ENCODE data around the gene PRRT2.
"Not testable (repeated sequence)": the region's sequence is repeated elsewhere in the genome, so short reads cannot be mapped to it uniquely, and the experiment has no call there.

Gene PRRT2

GRCh38 chr16:29812754-29813643 is 1.0 kb downstream of the PRRT2 start:
- DNase-seq (ENCODE audit: low spot score): no peak

- no peak for DNase-seq (ENCODE audit: low spot score)
These were observed 1.9 kb downstream of the PRRT2 start for GRCh38 chr16:29813644-29814562.

GRCh38 chr16:29814592-29814991 is 2.6 kb downstream of the PRRT2 start:
- DNase-seq (ENCODE audit: low spot score): no peak

GRCh38 chr16:29815032-29815721 is 3.2 kb downstream of the PRRT2 start:
- DNase-seq (ENCODE audit: low spot score): no peak

- peak; percentile 99 for DNase-seq (ENCODE audit: low spot score)
These were observed 4.0 kb downstream of the PRRT2 start, which contains the start of gene PAGR1 for GRCh38 chr16:29815793-29816693. PAGR1 (plus strand) TSS chr16:29816152; CDS start chr16:29816526, 374 bp downstream.

- no peak for DNase-seq (ENCODE audit: low spot score)
These were observed 4.9 kb downstream of the PRRT2 start for GRCh38 chr16:29816694-29817441.

- no peak for DNase-seq (ENCODE audit: low spot score)
These were observed 6.1 kb downstream of the PRRT2 start for GRCh38 chr16:29818082-29818481.

- no peak for DNase-seq (ENCODE audit: low spot score)
These were observed 7.5 kb downstream of the PRRT2 start for GRCh38 chr16:29819506-29819905.

GRCh38 chr16:29820271-29820701 is 8.3 kb downstream of the PRRT2 start, which contains the start of gene MVP:
MVP (plus strand) TSS chr16:29820462; CDS start chr16:29830550, 10,088 bp downstream.
- peak; percentile 76 for DNase-seq (ENCODE audit: low spot score)

GRCh38 chr16:29820730-29821642 is 9.0 kb downstream of the PRRT2 start:
- no peak for DNase-seq (ENCODE audit: low spot score)

GRCh38 chr16:29821643-29822115 is 9.7 kb downstream of the PRRT2 start:
- no peak for DNase-seq (ENCODE audit: low spot score)

- DNase-seq (ENCODE audit: low spot score): no peak
These were observed 12.7 kb downstream of the PRRT2 start for GRCh38 chr16:29824589-29825144.

- DNase-seq (ENCODE audit: low spot score): peak; percentile 66
These were observed 13.4 kb downstream of the PRRT2 start for GRCh38 chr16:29825145-29826044.

- no peak for DNase-seq (ENCODE audit: low spot score)
These were observed 14.3 kb downstream of the PRRT2 start for GRCh38 chr16:29826342-29826695.

- DNase-seq (ENCODE audit: low spot score): no peak
These were observed 18.8 kb downstream of the PRRT2 start for GRCh38 chr16:29830774-29831173.

GRCh38 chr16:29831490-29831889 is 19.5 kb downstream of the PRRT2 start:
- no peak for DNase-seq (ENCODE audit: low spot score)

GRCh38 chr16:29833219-29833618 is 21.2 kb downstream of the PRRT2 start:
- not testable (repeated sequence) for DNase-seq (ENCODE audit: low spot score)

GRCh38 chr16:29834079-29834478 is 22.1 kb downstream of the PRRT2 start:
- no peak for DNase-seq (ENCODE audit: low spot score)

Data from pons (tissue), 1 donor.